ENCODE measurements around the gene RAB11FIP4.

- TF ChIP-seq RB1 (IDR thresholded peaks at IDR 0.05; ENCODE audit: borderline replicate concordance): no peak
- no peak for TF ChIP-seq EP300 (IDR thresholded peaks at IDR 0.05; ENCODE audit: borderline replicate concordance in 1 of 2, control insufficient read depth in 1 of 2, low read depth in 2 of 2, low read length in 2 of 2)
- no peak for TF ChIP-seq YY1 (IDR thresholded peaks at IDR 0.05; ENCODE audit: low read depth, low read length)
- no peak for TF ChIP-seq SMAD5 (IDR thresholded peaks at IDR 0.05; ENCODE audit: low read depth)
- no peak for TF ChIP-seq ESRRA (IDR thresholded peaks at IDR 0.05; ENCODE audit: low read length)
- TF ChIP-seq, protein P1, sequence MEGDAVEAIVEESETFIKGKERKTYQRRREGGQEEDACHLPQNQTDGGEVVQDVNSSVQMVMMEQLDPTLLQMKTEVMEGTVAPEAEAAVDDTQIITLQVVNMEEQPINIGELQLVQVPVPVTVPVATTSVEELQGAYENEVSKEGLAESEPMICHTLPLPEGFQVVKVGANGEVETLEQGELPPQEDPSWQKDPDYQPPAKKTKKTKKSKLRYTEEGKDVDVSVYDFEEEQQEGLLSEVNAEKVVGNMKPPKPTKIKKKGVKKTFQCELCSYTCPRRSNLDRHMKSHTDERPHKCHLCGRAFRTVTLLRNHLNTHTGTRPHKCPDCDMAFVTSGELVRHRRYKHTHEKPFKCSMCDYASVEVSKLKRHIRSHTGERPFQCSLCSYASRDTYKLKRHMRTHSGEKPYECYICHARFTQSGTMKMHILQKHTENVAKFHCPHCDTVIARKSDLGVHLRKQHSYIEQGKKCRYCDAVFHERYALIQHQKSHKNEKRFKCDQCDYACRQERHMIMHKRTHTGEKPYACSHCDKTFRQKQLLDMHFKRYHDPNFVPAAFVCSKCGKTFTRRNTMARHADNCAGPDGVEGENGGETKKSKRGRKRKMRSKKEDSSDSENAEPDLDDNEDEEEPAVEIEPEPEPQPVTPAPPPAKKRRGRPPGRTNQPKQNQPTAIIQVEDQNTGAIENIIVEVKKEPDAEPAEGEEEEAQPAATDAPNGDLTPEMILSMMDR (IDR thresholded peaks at IDR 0.05 in 2 of 3, conservative IDR thresholded peaks at IDR 0.05 in 1 of 3; ENCODE audit: control insufficient read depth in 2 of 3, extremely low read depth in 1 of 3, insufficient read depth in 1 of 3, low read depth in 3 of 3, low read length in 3 of 3): no peak
- TF ChIP-seq FOXM1 (IDR thresholded peaks at IDR 0.05; ENCODE audit: low read depth, low read length): no peak
These were observed 66.1 kb downstream of the RAB11FIP4 start for GRCh38 chr17:31457391-31458234.
